SKM-1 treated with dmso at 0.1 percent for 144 hours (cell line): ENCODE data around the gene RASSF1.

ENCODE experiments used
- DNase-seq: peaks from one replicate; lab custom pipeline; 2025; ENCODE audit not compliant: unreplicated experiment; lab: John Stamatoyannopoulos, UW

Gene RASSF1

GRCh38 chr3:50345008-50345407, 4.4 kb upstream of the RASSF1 start:
- DNase-seq, result no peak

DNA sequence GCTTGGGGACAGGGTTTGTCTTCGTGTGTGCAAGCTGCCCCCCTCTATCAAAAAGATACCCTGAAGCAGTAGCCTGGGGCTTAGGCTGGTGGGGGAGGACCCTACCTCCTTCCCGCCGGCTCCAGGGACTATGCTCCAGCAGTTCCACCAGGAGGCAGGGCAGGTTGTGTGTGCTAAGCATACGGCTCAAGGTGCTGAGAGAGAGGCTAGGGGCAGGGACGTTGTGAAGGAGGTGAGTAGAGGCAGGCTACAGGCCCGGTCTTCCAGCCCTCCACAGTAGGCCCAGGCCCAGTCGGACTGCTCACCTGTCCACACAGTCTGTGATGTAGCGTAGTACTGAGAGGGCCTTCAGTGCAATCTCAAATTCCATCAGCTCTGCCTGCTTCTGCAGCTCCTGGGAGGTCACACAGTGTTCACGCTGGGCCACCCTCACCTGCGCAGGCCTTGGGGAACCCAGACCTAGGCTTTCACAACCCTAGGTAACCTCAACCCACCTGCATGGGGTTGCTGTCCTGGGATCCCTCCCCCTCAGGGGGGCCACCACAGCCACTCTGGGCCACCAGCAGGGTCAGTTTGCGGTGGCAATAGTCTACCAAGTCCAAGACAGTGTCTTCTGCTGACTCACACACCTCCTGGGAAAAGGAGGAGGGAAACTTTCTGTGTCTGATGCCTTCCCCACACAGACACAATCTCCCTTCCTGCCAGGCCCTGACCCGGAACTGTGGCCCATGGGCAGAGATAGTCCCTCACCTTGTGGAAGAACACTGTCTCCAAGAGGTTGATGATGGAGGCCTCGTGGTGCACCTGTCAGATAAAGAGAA, 2.4 kb upstream of the RASSF1 start:
- no peak for DNase-seq

DNA sequence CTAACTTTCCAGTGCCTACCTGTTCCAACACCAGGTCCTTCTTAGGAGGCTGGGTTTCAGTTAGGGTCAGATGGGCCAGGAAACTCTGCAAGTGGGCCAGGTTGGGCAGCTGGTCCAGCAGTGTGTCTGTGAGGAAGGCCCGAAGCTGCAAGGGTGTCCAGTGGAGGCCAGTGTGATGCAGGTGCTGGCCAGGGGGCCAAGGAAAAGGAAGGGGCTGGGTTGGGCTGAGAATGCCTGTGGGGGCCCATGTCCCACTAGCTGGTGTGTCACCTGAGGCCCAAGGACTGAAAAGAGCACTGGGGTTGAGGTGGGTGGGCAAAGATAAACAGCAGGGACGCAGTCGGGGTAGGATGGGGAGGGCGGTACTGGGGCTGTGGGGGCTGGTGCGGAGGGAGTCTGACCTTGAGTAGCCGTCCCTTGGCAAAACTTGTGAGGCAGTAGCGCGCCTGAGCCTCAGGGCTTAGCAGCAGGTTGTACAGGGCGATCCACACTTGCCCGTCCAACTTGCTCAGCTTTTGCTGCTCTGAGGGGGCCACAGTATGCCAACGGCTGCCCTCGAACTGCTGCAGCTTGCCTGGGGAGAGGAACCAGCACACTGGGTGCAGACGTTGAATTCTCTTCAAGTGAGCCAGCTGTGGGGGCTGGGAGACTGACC, 1.5 kb upstream of the RASSF1 start:
- DNase-seq, result no peak

GRCh38 chr3:50341537-50341936, 901 bp upstream of the RASSF1 start:
- no peak for DNase-seq

GRCh38 chr3:50340147-50340447, 539 bp downstream of the RASSF1 start:
- DNase-seq, result no peak

DNA sequence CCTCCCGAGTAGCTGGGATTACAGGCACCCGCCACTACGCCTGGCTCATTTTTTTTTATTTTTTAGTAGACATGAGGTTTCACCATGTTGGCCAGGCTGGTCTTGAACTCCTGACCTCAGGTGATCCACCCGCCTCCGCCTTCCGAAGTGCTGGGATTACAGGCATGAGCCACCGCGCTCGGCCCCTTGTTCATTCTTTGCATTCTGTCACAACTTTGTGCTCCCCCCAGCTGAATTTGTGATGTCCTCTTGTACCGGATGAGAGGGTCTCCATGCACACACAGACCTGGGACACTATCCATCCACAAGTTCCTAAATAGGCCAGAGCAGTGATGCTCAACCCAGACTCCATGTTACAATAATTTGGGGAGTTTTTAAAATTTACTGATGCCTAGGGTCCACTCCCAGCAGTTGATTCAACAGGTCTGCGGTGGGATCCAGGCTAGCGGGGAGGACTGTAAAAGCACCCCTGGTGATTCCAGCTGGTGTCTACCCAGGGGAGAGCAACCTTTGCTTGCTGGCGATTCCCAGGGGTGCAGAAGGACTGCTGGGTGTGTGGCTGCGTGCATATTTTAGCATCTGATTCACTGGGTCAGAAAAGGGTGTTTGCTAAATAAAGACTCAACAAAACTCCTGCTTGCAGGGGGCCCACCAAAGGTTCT, 1.0 kb downstream of the RASSF1 start:
- DNase-seq, result no peak

DNA sequence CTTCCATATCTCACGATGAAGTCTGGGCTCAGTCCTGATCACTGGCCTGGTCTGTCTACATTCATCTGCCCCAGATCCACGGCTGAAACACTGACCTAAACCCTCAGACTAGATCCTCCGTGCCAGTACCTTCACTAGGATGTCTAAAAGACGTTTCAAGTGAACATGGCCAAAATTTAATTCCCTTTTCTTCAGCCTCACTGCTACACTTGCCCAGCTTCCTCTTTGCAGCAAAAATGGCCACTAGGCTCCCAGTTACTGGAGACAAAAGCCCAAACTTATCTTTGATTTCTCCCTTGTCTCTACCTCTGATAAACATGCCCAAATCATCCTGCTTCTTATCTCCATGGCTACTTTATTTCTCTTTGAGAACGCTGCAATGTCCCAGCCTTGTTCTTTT, 1.7 kb downstream of the RASSF1 start:
- DNase-seq, result peak; percentile 44

- peak; percentile 98 for DNase-seq
Observed at GRCh38 chr3:50337175-50337861, 3.3 kb downstream of the RASSF1 start.

- DNase-seq, result no peak
Observed at GRCh38 chr3:50336452-50337174, 4.0 kb downstream of the RASSF1 start.

GRCh38 chr3:50334339-50335075, 6.1 kb downstream of the RASSF1 start:
- DNase-seq, result no peak

- DNase-seq, result no peak
Observed at GRCh38 chr3:50333744-50334328, 6.8 kb downstream of the RASSF1 start.

GRCh38 chr3:50331364-50331907, 9.2 kb downstream of the RASSF1 start:
- DNase-seq, result no peak

GRCh38 chr3:50330330-50330729, 10.3 kb downstream of the RASSF1 start:
- DNase-seq, result no peak

DNA sequence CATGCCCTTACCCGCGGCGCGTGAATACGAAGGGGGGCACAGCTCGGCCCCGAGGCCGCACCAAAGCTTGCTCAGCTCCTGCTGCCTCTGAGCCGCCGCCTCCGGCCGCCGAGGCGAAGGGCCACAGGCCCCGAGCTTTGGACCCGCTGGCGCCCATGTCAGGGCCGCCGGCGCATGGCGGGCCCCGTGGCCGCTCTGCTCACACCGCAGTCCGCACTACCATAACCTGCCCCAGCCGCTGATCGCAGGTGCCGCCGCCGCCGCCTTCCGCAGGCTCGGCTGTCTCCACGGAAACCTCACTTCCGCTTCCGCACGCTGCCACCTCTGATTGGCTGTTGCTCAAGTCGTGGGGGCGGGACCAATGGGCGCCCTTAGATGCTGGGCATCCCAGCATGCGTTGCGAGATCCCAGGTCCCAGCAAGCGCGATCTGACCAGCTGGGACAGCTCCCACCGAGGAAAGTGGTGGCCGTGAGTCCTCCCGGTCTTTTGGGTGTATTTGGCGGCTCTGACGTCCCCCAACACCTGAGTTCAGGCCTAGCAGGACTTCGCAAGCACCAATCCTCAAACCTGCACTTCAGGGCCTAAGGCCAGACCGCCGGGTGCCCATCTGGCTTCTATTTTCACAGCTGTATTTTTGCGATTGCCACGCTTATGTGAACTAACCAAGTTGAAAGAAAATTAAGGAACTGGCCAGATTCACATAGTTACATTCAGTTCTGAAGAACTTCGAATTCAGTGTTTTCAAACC, 12.5 kb downstream of the RASSF1 start, which contains the start of gene TUSC2:
Gene TUSC2 (minus strand): TSS at position 281 of the 749 bp plus-strand sequence. CDS start 124 bp downstream, at position 157.
- DNase-seq, result peak; percentile 96

DNA sequence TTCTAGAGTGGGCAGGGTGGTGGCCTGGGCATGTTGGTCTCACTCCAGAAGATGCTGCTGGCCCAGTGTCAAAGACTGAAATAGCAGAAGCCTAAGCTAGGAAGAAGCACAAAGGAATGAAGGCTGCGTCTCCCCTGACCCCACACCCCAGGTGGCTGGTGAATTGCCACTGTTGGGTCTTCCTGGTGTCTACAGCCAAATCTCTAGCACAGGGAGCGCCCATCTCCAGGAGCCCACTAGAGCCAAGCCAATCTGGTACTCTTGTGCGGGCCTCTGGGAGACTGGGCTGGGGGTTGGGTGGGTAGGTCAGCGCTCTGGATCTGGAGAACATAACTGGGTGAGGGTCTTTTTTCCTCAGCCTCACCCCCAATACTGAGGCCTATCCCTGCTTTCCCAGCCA, 13.5 kb downstream of the RASSF1 start:
- no peak for DNase-seq

DNA sequence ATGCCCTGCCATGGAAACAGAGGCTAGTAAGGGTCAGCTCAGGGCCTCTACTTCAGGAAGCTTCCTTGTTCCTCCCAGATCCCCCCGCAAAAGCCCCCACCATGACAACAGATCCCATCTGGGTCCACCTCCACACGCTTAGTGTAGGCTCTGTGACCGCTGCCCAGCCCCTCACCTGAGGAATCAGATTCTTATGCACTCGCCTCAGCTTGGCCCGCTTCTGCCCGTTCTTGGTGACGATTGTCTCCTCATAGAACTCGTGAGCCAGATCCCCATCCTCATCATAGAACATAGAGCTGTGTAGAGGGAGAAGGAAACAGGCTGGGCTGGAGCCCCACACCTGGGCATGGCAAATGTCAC, 14.5 kb downstream of the RASSF1 start:
- DNase-seq, result no peak

GRCh38 chr3:50325497-50326181, 15.0 kb downstream of the RASSF1 start:
- DNase-seq, result no peak

DNA sequence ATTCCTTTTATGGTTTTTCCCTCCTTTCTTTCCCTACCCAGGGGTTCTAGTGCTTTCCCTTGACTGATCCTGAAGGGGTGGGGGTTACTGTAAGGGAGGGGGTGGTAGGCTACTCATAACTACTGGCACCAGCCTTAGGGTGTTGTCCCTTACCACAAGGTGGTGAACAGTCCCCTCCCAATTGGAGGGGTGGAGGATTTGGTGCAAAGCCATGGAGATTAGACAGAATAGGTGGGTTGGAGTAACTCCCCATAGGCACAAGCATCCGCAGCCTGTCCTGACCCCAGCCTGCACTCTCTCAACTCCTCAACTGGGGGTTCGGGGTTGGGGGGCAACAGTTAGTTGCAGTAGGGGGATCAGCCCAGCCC, 15.5 kb downstream of the RASSF1 start:
- DNase-seq, result no peak
